NCI-H82 treated with DMSO at 0.1 percent for 48 hours (cell line): Measurements from ENCODE around the gene CNTROB.
A peak's percentile ranks its signal among the peaks of the same experiment; 100 is the strongest.

ENCODE experiments used
- DNase-seq: peaks from one replicate; lab custom pipeline; 2025; ENCODE audit not compliant: unreplicated experiment; lab: John Stamatoyannopoulos, UW

CNTROB gene

DNA sequence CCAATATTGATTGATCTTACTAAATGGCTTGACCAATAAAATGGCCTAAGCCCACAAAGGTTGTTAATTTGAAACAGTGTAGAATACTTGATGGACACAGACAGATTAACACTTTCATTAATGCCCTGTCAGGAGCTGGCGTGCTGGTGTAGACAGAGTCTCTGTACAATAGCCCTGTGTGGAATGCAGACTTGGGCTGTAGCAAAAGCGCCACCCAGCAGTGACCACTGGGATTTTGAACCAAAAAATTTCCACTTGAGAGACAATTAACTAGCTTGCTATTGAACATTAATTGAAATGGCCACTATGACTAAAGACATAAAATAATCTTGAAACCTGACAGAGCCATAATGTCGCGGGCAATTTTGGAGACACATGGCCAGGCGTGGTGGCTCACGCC lies 50.7 kb downstream of the CNTROB start:
- no peak for DNase-seq

DNA sequence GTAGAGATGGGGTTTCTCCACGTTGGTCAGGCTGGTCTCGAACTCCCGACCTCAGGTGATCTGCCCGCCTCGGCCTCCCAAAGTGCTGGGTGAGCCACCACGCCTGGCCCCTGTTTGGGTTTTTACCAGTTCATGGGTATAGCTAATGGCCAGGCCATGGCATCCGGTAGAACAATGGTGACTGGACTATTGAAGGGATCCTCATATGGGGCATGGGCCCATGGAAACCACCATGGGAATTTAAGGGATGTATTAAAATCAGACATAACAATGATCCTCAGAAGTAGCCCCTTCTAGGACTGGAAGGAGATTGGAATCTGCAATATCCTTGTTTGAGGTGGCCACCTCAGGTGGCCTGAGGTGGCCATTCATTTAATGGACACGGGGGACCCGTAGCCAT lies 52.9 kb downstream of the CNTROB start:
- no peak for DNase-seq

DNA sequence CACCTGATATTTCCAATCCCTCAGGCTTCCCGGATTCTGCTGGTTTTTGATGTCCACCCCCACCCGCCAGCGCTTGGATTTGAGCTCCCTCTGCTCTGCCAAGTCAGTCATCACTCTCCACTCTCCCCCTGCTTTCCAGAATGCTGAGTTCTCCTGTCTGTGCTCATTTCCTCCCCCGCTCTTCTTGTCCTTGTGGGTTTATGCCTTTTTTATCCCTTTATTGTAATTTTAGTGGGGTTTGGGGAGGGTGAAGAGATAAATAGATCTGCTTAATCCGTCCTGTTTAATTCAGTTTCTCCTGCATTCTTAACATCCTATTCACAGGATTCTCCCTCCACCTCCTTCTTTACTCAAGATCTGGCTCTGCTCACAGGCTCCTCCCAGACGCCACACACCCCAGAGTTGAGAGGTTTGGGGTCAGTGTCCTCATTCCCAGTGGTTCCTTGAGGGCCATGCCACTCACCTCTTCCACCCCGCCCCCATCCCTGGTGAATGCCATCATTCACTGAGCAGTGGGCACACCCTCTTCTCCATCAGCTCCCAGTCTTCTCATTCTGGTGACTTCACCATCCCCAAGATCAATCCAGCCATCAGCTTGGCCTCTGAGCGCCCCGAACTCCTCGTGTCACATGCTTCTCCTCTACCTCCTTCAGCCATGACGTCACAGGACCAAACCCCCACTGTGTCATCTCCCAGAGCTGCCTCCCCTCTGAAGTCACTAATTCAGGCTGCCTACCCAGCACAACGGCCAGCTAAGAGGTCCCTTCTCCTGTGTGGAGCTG lies 55.3 kb downstream of the CNTROB start:
- no peak for DNase-seq

DNA sequence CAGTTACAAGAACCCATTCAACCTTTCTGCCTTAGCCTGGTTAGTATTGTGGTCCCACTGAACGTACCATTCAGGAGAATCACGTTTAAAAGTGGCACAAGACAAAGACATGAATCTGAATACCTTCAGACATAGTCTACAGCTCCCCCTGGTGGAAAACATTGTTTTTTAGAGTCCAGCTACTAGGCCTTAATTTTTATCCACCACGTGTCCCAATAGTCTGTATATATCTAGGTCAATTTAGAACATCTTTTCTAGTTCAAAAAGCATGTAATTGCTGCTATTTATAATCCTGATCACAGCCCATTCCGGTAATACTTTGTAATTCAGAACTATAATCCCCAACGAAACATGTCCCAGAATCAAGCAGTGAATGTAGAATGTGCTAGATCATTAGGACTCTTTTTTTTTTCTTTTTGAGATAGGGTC lies 56.8 kb downstream of the CNTROB start:
- DNase-seq, result peak; percentile 82

DNA sequence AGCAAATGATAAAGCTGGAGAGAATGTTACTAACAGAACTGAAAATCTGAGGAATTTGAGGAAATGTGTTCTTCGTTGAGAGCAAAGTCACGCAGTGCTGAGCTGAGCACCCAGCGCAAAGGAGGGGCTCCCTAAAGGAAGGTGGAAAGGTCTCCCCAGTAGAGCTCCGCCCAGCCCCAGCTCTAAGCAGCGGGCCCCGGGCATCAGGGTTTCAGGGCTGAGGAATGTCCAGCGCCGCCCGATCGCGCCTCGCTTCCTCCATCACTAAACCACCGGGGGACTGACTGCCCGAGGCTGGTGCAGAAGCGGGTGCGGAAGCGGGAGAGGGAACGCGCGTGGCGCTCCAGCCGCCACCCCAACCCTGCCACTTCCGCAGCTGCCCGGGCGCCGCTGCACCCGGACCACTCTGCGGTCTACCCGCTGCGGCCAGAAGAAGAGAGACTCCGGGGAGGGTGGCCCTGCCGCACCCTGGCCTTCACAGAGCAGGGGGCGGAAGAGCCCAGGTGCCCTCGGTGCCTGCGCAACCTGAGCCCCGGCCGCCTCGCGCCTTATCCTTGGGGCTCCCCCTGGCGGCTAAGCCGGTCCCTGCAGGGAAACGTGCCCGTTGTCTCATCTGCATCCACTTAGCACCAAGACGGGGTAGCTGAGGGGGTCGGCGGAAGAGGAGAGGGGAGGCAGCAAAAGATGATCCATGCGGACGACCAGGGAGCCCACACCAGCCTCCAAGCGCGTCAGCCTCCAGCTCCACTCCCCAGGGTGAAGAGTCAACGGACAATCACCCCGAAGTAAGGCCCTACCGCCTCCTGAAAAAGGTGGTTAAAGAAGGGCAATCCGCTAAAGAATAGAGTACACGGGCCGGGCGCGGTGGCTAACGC lies 58.0 kb downstream of the CNTROB start:
- no peak for DNase-seq

DNA sequence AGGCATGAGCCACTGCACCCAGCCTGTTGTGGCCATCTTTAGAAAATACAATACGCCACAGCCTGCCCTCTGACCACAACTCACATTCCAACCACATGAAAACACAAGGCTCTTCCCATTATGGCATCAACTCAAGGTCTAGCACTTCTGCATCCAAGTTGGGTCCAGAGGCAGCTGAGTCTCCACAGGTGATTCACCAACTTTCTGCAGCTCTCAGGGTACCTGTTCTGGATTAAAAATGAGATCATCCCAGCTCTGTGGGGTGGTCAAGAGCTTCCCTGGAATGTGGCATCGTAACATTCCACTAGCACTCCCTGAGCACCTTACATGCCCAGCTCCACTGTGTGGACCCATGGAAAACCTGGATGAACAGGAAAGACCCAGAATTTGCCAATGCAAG lies 60.5 kb downstream of the CNTROB start:
- DNase-seq, result no peak

DNA sequence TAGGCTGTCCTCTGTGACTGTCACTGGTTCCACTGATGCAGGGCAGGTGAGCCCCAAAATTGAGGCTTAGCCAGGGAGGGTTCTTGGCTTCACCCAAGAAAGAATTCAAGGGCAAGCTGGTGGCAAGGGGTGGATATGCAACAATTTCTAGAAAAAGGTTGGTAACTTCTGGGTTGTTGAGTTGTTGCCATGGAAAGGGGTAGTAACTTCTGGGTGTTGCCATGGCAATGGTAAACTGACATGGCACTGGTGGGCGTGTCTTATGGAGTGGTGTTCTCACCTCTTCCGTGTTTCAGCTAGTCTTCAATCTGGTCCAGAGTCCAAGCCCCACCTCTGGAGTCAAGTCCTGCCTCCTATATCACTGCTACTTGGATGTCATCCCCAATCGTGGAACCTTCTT lies 60.9 kb downstream of the CNTROB start:
- no peak for DNase-seq

DNA sequence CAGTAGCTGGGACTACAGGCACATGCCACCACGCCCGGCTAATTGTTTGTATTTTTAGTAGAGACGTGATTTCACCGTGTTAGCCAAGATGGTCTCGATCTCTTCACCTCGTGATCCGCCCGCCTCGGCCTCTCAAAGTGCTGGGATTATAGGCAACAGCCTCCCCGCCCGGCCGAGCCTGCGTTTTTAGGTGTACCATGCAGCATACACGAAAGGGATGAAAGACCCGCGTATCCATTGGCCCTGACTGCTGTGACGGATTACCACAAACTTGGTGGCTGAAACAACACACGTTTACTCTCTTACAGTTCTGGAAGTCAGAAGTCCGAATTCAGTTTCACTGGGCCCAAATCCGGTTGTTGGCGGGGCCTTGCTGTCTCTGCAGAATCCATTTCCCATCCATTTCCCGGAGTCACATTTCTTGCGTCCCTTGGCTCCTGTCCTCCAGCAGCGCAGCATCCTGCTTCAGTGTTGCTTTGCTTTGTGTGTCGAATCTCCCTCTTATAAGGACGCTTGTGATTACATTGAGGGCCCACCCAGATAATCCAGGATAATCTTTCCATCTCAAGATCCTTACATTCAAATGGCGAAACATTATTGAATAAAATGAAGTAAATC lies 62.1 kb downstream of the CNTROB start:
- peak; percentile 88 for DNase-seq

DNA sequence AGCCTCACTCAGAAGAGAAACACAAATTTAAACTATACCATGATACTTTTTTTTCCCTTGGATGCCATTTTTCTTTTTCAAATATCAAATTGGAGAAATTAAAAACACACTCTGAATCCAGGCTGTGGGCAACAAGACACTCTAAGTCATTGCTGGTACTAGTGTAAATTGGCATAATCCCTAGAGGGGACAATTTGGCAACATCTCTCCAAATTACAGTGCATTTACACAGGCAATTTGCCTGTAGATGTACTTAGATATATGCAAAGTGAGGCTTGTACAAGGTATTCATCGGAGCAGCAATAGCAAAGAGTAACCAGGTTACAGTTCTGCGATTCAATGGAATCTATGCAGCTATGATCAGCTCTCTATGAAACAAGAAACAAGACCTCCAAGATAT lies 63.7 kb downstream of the CNTROB start:
- no peak for DNase-seq

DNA sequence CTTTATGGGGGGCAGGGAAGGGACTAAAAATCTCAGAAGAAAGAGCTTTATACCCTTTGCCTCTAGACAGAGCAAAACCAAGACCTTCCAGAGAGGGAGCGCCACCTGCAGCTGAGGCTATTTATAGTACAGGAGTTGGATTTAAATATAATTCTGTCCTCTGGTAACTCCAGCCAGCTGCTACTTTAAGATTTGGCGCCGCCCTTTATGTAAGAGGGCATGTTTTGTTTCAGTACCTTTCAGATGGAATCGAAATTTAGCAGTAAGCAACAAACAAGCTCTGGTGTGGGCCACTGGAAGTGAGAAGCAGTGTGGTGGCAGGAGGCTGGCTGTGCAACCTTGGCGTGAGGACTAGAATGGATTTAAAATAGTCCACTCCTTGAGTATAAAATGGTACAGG lies 65.2 kb downstream of the CNTROB start:
- DNase-seq, result peak; percentile 99
